Upper lobe of right lung (tissue), 1 donor: ENCODE data around the gene SMIM36. TPM values are rescaled to one million over a fixed set of nuclear protein-coding genes. Genes with fewer than 3 reads are reported as not detected.
"Not testable (repeated sequence)": the region's sequence is repeated elsewhere in the genome, so short reads cannot be mapped to it uniquely, and the experiment has no call there.

Source experiments
- ATAC-seq: fragments of 200-7000 bp; cut with Tn5 transposase; one replicate; pipeline ENCODE4 v1.9.1; 2020; ENCODE audit warnings: mild to moderate bottlenecking, moderate library complexity
- DNase-seq: peaks from one replicate; pipeline ENCODE4 v3.0.0-alpha.2; 2020
- H3K27ac ChIP-seq: fragments of 200-600 bp; one replicate; pipeline ENCODE4 v1.8.0; 2022
- H3K27me3 ChIP-seq: fragments of 200-600 bp; one replicate; pipeline ENCODE4 v1.8.0; 2022; ENCODE audit warnings: mild to moderate bottlenecking
- H3K36me3 ChIP-seq: fragments of 200-600 bp; one replicate; pipeline ENCODE4 v1.8.0; 2022
- H3K4me1 ChIP-seq: fragments of 200-600 bp; one replicate; pipeline ENCODE4 v1.8.0; 2022
- H3K4me3 ChIP-seq: fragments of 200-600 bp; one replicate; pipeline ENCODE4 v1.8.0; 2022; ENCODE audit warnings: mild to moderate bottlenecking
- H3K9me3 ChIP-seq: fragments of 200-600 bp; one replicate; pipeline ENCODE4 v1.8.0; 2022
- intact Hi-C: fragments of 100-400 bp; cut with DNase I; formaldehyde crosslinking; loops from one replicate; pipeline ENCODE4 v1.11.0; 2022
- total RNA-seq: library from RNA; stranded (reverse); fragmentation: NEBNext Ultra II Directional; extraction: Animal tissue kit (Norgen Biotek cat#: 25700); gene quantifications from one replicate; pipeline ENCODE4 v1.2.1, GENCODE V29; 2021
- TF ChIP-seq, protein P1 (sequence below): fragments of 200-600 bp; IDR thresholded peaks from one replicate; pipeline ENCODE4 v1.8.0; 2022; ENCODE audit warnings: antibody characterized with exemption
- donor health status: DM: no; HTN: yes; CAD: no; lungs with severe emphysema.

SMIM36 gene
- total RNA-seq, 1 donor from 2014 or later, result not detected

GRCh38 chr17:55435408-55435807 lies 75.8 kb downstream of the SMIM36 start:
- intact Hi-C loops, result no loop called here
- no peak for ATAC-seq
- no peaks in the 10 kb centered on the region for H3K27me3 ChIP-seq
- H3K36me3 ChIP-seq, result no peaks in the 10 kb centered on the region
- H3K9me3 ChIP-seq, result no peaks in the 10 kb centered on the region
- no peak overlapping the region for H3K4me3 ChIP-seq
- no peak overlapping the region for H3K27ac ChIP-seq
- H3K4me1 ChIP-seq, result peaks cover 24% of the 10 kb centered on the region
- TF ChIP-seq, protein P1, sequence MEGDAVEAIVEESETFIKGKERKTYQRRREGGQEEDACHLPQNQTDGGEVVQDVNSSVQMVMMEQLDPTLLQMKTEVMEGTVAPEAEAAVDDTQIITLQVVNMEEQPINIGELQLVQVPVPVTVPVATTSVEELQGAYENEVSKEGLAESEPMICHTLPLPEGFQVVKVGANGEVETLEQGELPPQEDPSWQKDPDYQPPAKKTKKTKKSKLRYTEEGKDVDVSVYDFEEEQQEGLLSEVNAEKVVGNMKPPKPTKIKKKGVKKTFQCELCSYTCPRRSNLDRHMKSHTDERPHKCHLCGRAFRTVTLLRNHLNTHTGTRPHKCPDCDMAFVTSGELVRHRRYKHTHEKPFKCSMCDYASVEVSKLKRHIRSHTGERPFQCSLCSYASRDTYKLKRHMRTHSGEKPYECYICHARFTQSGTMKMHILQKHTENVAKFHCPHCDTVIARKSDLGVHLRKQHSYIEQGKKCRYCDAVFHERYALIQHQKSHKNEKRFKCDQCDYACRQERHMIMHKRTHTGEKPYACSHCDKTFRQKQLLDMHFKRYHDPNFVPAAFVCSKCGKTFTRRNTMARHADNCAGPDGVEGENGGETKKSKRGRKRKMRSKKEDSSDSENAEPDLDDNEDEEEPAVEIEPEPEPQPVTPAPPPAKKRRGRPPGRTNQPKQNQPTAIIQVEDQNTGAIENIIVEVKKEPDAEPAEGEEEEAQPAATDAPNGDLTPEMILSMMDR, result no peak
- no peak for DNase-seq

DNA sequence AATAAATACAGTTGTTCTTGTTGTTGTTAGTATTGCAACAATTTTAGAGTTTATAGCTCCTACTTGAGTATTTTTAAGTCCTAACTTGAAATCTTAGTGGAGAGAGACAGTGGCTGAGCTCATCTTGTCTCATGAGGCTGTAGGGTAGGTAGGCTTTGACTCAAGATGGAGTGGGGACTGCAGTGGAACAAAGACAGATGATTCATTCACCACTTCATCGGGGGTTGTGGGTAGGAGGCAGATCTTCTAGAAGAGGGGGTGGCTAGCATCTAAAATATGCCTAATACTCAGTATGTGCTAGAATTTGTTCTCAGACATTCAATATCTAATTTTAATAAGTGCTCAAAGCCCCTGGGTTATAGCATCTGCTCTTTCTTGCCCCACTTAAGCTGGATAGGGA lies 76.5 kb downstream of the SMIM36 start:
- Histone ChIP-seq H3K4me3 (no peak overlapping the region), H3K4me1 (peaks cover 24% of the 10 kb centered on the region), H3K9me3 (no peaks in the 10 kb centered on the region), H3K36me3 (no peaks in the 10 kb centered on the region), H3K27me3 (no peaks in the 10 kb centered on the region), H3K27ac (no peak overlapping the region)
- TF ChIP-seq, protein P1, result no peak
- DNase-seq, result no peak
- intact Hi-C loops, result no loop called here
- no peak for ATAC-seq

- Histone ChIP-seq H3K4me3 (no peak overlapping the region), H3K27me3 (no peaks in the 10 kb centered on the region), H3K9me3 (no peaks in the 10 kb centered on the region), H3K36me3 (no peaks in the 10 kb centered on the region), H3K27ac (peak overlapping the region; percentile 51), H3K4me1 (peaks cover 24% of the 10 kb centered on the region)
- intact Hi-C loops, result no loop called here
- ATAC-seq, result peak; percentile 64
- no peak for DNase-seq
- TF ChIP-seq, protein P1, result no peak
These were observed 77.4 kb downstream of the SMIM36 start for GRCh38 chr17:55433629-55434422.

DNA sequence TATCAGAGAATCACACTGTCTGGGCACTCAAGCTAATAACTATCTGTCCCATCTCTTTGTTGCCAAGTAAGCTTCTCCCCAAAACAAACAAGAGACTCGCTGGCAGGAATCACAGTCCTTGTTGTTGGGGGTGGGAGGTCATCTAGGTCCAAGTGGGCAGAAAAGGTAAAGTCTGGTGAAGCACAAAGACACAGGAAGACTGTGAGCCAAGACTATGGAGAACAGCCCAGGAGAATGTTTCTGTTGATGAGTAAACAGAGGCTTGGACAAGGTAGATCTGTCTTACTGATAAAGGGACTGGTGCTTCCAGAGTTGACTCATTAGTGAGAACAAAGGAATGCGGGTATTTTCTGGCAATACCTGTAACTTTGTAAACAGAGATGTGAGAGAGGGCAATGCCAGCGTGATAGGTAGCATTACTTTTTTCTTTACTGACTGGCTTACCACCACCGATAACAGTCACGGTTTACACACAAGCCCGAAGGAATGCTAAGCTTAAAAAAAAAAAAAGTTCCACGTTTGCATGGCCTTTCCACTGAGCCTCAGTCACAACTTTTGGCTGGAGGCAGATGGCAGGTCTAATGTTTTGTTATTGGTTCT lies 78.1 kb downstream of the SMIM36 start:
- Histone ChIP-seq H3K27ac (peak overlapping the region; percentile 51), H3K4me3 (no peak overlapping the region), H3K27me3 (no peaks in the 10 kb centered on the region), H3K9me3 (no peaks in the 10 kb centered on the region), H3K36me3 (no peaks in the 10 kb centered on the region), H3K4me1 (peaks cover 24% of the 10 kb centered on the region)
- TF ChIP-seq, protein P1, result no peak
- DNase-seq (no peak), ATAC-seq (peak; percentile 69)
- intact Hi-C loops, result no loop called here

DNA sequence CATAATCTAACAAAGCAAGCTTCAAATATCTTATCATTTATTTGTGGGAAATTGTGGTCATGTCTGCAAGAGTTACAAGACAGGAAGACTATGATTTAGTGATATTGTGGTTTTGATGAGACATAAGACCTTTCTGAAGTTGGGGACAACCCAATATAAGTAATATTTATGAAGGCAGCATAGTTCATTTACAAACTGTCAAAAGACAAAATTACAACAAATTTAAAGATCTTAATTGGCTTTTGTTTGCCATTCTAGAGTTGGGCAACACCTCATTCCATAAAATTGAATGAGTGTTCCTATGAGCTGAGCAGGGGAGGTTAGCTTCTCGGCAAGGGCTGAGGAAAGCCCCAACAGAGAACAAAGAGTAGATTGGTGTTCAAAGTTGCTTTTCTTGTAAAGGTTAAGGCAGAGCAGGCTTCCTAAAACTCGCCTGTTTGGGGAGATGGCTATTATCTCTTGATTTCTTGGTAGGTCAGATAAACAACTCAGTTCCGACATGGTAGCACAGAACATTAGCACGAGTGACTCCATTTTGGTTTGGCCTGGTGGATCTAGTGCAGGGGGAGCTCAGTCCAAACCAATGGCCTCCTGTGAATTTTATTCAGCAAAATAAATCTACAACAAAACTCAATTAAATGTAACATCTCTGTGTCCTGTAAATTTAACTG lies 78.8 kb downstream of the SMIM36 start:
- Histone ChIP-seq H3K27me3 (no peaks in the 10 kb centered on the region), H3K4me1 (peaks cover 23% of the 10 kb centered on the region), H3K27ac (no peak overlapping the region), H3K4me3 (no peak overlapping the region), H3K9me3 (no peaks in the 10 kb centered on the region), H3K36me3 (no peaks in the 10 kb centered on the region)
- TF ChIP-seq, protein P1, result no peak
- DNase-seq (no peak), ATAC-seq (no peak)
- intact Hi-C loops, result no loop called here

DNA sequence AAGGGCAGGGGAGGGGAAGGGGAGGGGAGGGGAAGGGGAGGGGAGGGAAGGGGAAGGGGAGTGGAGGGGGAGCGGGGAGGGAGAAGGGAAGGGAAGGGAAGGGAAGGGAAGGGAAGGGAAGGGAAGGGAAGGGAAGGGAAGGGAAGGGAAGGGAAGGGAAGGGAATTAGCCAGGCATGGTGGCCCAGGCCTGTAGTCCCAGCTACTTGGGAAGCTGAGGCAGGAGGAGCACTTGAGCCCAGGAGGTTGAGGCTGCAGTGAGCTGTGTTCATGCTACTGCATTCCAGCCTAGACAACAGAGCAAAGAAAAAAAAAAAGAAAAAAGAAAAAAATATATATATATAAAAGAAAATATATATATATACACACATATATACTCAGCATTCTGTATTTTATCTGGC lies 79.3 kb downstream of the SMIM36 start:
- H3K9me3 ChIP-seq, ATAC-seq, H3K27me3 ChIP-seq, intact Hi-C loops, H3K36me3 ChIP-seq, H3K4me3 ChIP-seq, DNase-seq, H3K27ac ChIP-seq: not testable (repeated sequence)
- peaks cover 20% of the 10 kb centered on the region for H3K4me1 ChIP-seq
